ENCODE measurements around the gene SPRR2E.
"Not testable (repeated sequence)": the region's sequence is repeated elsewhere in the genome, so short reads cannot be mapped to it uniquely, and the experiment has no call there.

Gene SPRR2E

DNA sequence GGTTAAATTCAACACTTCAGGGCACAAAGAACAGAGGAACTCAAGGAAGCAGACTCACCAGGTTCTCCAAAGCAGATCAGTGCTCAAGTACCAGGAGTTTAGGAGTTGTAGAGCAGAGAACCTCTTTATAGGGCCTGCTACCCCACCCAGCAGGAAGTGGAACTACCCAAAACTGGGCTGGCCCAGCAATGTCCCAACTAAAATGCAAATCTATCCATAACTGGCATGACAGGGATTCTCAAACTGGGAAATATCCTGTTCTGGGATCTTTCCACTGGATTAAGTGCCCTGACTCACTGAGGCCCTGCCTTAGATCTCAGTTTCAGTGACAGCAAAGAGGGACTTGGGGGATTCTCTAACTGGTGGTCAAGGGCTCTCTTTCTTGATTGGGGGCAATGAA, at the start of gene SPRR2E:
SPRR2E (minus strand) TSS at position 101 of the 400 bp plus-strand sequence. CDS start 775 bp downstream, outside the sequence.
- DNase-seq = no peak

DNA sequence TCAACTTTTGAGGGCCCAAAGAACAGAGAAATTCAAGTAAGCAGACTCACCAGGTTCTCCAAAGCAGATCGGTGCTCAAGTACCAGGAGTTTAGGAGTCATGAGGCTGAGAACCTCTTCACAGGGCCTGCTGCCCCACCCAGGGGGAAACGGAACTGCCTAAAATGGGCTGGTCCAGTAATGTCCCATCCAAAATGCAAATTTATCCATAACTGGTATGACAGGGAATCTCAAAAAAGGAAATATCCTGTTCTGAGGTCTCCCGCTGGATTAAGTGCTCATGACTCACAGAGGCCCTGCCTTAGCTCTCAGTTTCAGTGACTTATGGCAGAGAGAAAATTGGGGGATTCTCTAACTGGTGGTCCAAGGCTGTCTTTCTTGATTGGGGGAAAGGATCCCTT, 47.1 kb upstream of the SPRR2E start:
- DNase-seq = no peak

DNA sequence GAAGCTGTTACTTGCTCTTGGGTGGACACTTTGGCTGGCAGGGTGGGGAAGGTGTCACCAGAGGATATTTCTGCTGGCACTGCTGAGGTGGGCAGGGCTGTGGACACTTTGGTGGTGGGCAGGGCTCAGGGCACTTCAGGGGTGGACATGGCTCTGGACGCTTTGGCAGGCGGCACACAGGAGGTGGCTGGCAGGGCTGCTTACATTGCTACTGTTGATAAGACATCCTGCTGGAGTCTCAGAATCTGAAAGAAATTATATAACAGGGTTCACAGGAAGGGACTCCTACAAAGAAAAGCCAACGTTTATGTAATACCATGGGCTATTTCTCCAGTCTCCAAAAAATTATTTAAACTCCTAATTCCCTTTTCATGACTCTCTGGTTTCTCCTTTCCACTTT, 46.2 kb upstream of the SPRR2E start:
- no peak for DNase-seq

DNA sequence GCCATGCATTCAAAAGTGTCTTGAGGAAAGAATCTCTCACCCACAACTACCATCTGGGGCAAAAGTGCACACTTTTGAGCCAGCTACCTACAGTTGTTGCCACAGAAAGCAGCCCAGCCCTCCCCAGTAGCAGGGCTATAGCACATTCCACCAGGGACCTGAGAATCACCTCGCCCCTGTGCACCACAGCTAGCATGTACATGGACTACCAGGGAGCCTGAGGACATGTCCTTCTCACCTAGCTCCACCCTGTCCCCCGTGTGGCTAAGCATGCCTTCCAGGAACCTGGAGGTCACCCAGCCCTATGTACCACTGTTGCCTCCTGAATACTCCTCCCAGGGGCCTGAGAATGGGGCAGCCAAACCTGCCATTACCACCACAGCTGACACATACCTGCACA, 39.4 kb upstream of the SPRR2E start:
- no peak for DNase-seq

DNA sequence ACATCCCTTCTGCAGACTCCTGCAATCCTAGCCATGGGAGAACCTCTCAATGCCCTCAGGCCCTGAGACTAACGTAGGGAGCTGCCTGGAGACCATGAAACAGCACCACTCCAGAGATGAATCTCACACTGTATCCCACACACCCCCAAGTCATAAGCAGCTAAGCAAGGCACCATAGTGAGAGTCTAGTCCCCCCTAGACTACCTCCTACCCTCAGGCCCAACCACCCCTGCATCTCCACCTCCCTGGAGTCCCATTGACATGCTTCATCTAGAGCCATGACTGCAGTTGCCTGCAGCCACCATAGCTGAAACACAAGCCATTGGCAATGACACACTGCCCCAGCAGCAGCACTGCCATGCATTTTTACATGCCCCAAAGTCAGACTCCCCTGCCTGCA, 38.9 kb upstream of the SPRR2E start:
- DNase-seq = no peak

DNA sequence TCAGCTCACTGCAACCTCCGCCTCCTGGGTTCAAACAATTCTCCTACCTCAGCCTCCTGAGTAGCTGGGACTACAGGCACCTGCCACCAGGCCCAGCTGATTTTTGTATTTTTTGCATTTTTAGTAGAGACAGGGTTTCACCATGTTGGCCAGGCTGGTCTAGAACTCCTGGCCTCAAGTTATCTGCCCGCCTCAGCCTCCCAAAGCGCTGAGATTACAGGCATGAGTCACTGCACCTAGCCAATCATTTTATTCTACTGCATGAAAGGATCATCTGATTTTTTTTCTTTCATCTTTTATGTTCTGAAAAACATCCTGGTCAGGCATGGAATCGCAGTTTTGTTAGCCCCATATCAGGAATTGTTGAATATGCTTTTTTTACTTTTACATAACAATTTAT, 34.4 kb upstream of the SPRR2E start:
- not testable (repeated sequence) for DNase-seq

DNA sequence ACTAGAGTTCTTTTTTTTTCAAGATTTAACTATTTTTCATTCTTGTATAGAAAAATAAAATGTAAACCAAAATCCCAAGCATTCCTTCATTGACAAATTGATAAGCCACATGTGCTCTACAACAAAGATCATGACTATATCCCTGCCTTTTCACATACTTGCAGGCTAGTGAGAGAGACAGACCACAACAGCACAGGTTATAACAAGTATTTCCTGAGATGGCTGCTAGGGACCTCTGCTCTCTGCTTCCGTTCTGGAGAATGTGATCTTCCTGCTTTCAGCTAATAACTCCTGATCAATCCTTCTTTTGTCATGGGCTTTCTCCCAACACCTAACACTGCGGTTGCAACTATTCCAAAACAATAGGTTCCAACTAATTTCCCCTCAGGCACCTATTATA, 33.0 kb upstream of the SPRR2E start:
- DNase-seq = no peak

DNA sequence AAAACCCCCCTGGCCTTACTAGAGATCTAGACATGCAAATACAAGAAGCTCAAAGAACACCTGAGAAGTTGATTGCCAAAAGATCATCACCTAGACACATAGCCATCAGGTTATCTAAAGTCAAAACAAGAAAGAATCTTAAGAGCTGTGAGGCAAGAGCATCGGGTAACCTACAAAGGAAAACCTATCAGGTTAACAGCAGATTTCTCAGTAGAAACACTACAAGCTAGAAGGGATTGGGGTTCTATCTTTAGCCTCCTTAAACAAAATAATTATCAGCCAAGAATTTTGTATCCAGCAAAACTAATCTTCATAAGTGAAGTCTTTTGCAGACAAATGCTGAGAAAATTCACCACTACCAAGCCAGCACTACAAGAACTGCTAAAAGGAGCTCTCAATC, 31.2 kb upstream of the SPRR2E start:
- DNase-seq = no peak

DNA sequence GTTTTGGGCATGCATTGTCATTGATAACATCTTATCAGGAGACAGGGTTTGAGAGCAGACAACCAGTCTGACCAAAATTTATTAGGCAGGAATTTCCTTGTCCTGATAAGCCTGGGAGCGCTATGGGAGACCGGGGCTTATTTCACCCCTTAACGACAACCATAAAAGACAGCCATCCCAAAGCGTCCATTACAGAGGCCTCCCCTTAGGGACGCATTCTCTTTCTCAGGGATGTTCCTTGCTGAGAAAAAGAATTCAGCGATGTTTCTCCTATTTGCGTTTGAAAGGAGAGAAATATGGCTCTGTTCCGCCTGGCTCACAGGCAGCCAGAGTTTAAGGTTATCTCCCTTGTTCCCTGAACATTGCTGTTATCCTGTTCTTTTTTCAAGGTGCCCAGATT, 29.5 kb upstream of the SPRR2E start:
- DNase-seq = not testable (repeated sequence)

DNA sequence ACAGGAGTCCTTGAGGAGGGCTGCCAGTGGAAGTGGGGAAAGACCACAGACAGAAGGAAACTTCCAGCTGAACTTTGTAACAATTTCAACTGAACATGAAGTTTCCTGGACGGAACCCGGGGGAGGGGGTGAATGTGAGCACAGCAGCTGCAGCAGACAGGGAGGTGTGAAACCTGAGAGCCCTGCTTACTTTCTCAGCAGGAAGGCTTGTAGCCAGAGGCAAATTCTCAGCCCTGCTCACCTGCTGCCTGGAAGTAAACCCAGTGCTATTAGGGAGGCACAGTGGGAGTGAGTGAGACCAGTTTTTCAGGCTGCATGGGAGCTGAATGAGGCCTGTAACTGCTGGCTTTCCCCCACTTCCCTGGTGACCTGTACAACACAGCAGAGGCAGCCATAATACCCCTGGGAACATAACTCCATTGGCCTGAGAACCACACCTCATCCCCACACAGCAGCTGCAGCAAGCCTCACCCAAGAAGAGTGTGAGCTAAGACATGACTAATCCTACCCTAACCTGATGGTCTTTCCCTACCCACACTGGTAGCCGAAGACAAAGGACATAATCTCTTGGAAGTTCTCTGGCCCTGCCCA, 28.6 kb upstream of the SPRR2E start:
- DNase-seq = peak; percentile 39

DNA sequence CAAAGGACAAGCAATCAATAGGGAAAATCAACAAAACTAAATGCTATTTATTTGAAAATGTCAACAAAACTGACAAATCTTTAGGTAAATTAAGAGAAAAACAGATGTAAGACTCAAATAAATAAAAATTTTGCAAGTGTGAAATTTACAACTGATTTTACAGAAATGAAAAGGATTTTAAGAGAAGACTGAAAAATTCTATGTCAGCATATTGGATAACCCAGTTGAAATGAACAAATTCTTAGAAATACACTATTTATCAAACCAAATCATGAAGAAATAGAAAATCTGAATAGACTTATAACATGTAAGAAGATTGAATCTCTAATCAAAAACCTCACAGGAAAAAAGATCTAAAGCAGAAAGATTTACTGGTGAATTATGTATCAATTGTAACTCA, 26.6 kb upstream of the SPRR2E start:
- no peak for DNase-seq

DNA sequence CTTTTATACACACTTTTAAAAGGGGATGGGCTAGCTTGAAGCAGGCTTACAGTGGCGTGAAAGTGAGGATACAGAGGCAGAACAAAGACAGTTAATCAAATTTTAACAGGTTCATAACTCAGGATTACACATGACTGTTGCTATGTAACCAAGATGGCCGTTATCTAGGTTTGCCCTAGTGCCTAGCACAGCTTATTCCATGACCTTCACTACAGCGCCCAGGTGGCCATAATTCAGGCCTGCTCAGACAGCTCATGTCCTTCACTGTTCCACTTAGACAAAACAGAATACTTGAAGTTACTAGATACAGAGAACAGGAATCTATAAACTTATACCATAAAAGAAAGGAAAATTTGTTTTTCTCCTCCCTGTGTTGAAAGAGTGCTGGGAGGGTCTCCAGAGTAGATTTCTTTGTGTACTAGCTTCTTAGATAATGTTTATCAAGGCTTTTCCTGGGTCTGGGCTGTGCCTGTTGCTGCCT, 25.2 kb upstream of the SPRR2E start:
- DNase-seq = no peak

DNA sequence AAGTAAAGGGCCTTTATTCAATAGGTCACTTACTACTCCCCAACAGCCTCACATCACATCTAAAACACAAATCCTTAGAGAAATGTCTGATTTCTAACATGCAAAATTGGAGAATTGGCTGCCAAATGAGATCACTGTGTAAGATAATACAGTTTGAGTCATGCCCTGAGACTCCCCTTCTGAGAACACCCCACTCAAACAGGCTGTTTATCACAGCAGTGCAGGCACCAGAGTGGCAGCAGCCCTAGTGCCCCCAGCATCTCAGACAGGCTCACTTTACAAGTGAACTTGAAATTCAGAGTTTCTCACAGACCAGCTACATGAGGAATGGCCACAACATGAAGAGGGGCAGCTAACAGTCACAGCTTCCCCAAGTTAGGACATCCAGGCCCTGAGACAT, 20.9 kb upstream of the SPRR2E start:
- DNase-seq = not testable (repeated sequence)

DNA sequence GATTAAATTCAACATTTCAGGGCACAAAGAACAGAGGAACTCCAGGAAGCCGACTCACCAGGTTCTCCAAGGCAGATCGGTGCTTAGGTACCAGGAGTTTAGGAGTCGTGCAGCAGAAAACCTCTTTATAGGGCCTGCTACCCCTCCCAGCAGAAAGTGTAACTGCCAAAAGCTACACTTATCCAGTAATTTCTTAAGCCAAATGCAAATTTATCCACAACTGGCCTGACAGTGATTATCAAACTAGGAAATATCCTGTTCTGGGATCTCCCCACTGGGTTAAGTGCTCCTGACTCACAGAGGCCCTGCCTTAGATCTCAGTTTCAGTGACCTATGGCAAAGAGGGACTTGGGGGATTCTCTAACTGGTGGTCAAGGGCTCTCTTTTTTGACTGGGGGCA, 19.1 kb upstream of the SPRR2E start, which contains the start of gene SPRR2F:
SPRR2F (minus strand) TSS at position 101 of the 400 bp plus-strand sequence. CDS start 783 bp downstream, outside the sequence.
- DNase-seq = no peak

DNA sequence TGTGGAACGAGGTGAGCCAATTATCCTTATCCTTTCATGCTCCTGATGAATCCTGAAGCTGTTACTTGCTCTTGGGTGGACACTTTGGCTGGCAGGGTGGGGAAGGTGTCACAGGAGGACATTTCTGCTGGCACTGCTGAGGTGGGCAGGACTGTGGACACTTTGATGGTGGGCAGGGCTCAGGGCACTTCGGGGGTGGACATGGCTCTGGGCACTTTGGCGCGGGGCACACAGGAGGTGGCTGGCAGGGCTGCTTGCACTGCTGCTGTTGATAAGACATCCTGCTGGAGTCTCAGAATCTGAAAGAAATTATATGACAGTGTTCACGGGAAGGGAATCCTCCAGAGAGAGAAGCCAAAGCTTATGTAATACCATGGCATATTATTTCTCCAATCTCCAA, 18.1 kb upstream of the SPRR2E start:
- not testable (repeated sequence) for DNase-seq

DNA sequence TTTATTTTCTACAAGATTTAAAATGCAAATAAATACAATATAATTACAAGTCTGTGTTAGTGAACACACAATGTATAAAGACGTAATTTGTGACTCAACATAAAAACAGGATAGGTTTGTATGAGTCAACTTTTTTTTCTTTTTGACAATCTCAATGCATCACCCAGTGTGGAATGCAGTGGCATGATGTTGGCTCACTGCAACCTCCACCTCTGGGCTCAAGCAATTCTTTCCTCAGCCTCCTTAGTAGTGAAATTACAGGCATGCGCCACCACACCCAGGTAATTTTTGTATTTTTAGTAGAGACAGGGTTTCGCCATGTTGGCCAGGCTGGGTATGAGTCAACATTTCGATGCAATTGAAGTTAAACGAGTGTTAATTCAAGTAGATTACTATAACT, 5.9 kb upstream of the SPRR2E start:
- no peak for DNase-seq

DNA sequence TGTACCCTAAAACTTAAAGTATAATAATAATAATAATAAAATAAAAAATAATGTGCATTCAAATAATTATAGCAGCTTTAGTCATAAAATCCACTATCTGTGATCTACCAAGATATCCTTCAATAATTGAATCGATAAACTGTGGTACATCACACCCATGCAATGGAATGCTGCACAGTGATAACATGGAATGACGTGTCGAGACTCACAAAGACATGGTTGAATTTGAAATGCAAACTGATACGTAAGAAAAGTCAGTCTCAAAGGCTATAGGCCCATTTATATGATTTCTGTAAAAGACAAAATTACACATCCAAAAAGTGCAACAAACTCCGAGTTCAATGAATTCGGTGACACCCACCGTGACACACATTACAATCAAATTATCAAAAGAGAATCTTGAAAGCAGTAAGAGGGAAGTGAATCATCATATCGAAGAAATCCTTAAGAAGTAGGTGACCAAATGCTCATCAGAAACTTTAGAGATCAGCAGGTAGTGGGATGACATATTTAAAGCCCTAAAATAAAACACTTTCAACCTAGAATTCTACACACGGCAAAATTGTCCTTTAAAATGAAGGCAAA, 5.2 kb upstream of the SPRR2E start:
- no peak for DNase-seq

DNA sequence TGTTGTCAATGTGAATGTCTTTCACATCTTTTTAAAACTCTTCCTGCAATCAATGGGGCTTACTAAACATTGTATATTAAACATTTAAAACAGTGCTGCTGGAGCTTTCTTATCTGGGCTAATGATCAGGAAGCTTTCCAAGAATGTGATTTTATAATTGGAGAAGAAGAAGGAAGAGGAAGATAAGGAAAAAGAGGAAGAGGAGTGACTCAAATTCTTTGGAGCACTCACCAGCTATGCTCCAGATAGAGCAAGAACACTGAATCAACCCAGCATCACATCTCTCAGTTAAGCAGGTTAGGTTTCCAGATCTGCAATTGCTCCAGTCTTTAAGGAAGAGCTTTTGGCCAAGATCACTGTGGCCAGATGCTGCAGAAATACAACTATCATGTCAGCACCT, 1.4 kb upstream of the SPRR2E start:
- no peak for DNase-seq

DNA sequence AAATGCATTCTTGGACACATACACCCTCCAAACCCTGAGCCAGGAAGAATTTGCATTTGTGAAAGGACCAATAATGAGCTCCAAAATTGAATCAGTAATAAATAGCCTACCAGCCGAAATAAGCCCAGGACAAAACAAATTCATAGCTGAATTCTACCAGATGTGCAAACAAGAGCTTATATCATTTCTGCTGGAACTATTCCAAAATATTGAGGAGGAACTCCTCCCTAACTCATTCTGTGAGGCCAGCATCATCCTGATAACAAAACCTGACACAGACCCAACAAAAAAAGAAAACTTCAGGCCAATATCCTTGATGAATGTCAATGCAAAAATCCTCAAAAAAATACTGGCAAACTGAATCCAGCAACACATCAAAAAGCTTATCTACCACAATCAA, 6.7 kb downstream of the SPRR2E start:
- DNase-seq = no peak

DNA sequence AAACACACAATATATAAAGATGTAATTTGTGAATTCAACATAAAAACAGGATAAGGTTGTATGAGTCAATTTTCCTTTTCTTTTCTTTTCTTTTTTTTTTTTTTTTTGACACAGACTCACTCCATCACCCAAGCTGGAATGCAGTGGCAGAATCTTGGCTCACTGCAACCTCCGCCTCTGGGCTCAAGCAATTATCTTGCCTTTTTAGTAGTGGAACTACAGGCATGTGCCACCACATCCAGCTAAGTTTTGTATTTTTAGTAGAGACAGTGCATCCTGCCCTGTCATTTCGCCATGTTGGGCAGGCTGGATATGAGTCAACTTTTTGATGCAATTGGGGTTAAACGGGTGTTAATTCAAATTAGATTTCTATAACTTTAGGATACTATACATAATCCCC, 12.6 kb downstream of the SPRR2E start:
- DNase-seq = no peak

DNA sequence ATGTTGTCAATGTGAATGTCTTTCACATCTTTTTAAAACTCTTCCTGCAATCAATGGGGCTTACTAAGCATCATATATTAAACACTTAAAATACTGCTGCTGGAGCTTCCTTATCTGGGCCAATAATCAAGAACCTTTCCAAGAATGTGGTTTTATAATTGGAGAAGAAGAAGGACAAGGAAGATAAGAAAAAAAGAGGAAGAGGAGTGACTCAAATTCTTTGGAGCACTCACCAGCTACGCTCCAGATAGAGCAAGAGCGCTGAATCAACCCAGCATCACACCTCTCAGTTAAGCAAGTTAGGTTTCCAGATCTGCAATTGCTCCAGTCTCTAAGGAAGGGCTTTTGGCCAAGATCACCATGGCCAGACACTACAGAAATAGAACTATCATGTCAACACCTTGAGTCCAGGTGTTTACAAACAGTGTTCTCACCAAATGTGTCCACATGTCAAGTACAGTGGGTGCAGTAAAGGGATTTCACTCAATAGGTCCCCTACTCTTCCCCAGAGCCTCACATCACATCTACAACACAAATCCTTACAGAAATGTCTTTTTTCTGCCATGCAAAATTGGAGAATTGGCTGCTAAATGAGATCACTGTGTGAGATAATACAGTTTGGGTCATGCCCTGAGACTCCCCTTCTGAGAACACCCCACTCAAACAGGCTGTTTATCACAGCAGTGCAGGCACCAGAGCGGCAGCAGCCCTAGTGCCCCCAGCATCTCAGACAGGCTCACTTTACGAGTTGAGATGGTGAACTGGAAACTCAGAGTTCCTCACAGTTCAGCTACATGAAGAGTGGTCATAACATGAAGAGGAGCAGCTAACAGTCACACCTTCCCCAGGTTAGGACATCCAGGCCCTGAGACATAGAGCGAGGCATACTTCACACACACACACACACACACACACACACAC, 21.3 kb downstream of the SPRR2E start:
- no peak for DNase-seq

DNA sequence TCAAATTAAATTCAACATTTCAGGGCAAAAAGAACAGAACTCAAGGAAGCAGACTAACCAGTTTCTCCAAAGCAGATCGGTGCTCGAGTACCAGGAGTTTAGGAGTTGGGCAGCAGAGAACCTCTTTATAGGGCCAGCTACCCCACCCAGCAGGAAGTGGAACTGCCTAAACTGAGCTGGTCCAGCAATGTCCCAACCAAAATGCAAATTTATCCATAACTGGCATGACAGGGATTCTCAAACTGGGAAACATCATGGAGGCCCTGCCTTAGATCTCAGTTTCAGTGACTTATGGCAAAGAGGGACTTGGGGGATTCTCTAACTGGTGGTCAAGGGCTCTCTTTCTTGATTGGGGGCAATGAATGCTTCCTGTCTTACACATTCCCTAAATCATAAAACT, 22.8 kb downstream of the SPRR2E start, which contains the start of gene SPRR2B:
SPRR2B (minus strand) TSS at position 101 of the 400 bp plus-strand sequence. CDS start 772 bp downstream, outside the sequence.
- DNase-seq = no peak

DNA sequence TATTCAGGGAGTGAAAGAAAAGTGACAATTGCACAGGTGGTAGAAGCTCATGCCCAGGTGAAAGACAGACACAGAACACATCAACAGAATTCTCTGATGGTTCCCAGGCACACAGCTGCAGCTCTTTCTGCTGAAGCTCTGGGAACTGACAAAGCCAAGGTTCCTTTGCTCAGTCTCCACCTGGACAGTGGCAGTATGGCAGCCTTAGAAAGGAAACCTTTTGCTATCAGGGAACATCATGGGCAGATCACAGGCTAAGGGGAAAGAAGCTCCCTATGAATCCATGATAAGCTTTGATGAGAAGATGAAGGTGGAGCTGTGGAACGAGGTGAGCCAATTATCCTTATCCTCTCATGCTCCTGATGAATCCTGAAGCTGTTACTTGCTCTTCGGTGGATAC, 24.1 kb downstream of the SPRR2E start:
- no peak for DNase-seq

Data from NCI-H510A (cell line).